Hepatic stellate cell (primary cell): Measurements from ENCODE around the gene TFF2.

Source experiments
- DNase-seq: peaks from one replicate; pipeline ENCODE4 v3.0.0; 2011; ENCODE audit warnings: low spot score

TFF2 gene

GRCh38 chr21:42384156-42384945 is 33.6 kb upstream of the TFF2 start:
- no peak for DNase-seq

DNA sequence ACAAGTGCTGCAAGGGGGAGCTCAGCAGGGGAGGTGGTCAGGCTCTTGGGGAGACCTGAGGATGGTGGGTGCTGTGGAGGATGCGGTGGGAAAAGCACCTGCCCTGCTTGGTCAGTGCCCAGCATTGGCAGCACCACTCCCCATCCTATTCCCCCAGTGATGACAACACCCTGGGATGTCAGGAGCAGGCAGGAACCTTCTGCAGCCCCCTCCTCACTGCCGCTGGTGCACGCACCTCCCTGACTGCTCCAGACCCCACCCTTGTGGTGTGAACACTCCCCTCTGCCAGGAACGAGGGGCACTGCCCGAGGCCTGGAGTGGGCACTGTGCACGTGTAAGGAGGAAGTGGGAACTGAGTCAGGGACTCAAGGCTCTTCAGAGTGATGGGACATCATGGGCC is 32.5 kb upstream of the TFF2 start:
- DNase-seq: no peak

GRCh38 chr21:42382915-42383314 is 32.1 kb upstream of the TFF2 start:
- DNase-seq: no peak

DNA sequence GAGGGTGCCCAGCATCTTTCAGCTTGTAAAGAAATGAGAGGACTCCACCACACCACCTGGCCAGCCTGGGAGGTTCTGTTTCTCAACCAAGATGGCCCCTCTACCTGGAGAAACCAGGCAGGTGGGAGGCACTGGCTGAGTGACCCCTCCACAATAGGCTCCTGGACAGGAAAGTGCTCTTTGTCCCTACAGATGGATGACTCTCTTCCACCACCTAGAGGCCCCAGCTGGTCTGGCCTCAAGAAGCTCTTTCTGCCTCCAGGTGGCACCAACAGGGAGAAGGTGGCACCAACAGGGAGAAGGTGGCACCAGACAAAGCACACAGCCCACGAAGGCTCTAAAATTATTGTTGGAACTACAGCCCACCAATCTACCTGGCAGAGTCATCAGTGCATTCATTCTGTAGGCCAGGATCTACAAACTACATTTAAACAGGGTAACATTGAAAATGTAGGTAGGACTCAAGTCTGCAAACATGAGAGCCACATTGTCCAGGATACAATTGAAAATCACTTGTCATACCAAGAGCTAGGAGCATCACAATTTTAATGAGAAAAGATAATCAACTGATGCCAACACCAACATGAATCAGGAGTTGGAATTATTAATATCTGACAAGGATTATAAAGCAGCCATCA is 30.7 kb upstream of the TFF2 start:
- no peak for DNase-seq

- DNase-seq: no peak
These were observed 28.8 kb upstream of the TFF2 start for GRCh38 chr21:42379426-42380215.

DNA sequence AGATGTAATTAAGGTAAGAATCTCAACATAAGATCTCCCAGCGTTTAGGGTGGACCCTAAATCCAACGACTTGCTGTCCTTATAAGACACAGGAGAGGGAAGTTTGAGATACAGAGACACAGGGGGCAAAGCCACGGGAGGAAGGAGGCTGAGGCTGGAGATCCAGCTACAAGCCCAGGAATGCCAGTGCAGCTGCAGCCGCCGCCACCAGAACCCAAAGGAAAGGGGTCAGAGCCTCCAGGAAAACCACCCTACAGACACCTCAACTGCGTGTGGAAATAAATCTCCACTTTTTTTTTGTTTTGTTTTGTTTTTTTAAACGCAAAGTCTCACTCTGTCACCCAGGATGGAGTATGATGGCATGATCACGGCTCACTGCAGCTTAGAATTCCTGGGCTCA is 27.6 kb upstream of the TFF2 start:
- no peak for DNase-seq

GRCh38 chr21:42377951-42378340 is 27.2 kb upstream of the TFF2 start:
- no peak for DNase-seq

- DNase-seq: no peak
These were observed 26.6 kb upstream of the TFF2 start for GRCh38 chr21:42377211-42377950.

- DNase-seq: no peak
These were observed 25.7 kb upstream of the TFF2 start for GRCh38 chr21:42376338-42376982.

- no peak for DNase-seq
These were observed 25.2 kb upstream of the TFF2 start for GRCh38 chr21:42375966-42376337.

GRCh38 chr21:42375506-42375905 is 24.7 kb upstream of the TFF2 start:
- no peak for DNase-seq

DNA sequence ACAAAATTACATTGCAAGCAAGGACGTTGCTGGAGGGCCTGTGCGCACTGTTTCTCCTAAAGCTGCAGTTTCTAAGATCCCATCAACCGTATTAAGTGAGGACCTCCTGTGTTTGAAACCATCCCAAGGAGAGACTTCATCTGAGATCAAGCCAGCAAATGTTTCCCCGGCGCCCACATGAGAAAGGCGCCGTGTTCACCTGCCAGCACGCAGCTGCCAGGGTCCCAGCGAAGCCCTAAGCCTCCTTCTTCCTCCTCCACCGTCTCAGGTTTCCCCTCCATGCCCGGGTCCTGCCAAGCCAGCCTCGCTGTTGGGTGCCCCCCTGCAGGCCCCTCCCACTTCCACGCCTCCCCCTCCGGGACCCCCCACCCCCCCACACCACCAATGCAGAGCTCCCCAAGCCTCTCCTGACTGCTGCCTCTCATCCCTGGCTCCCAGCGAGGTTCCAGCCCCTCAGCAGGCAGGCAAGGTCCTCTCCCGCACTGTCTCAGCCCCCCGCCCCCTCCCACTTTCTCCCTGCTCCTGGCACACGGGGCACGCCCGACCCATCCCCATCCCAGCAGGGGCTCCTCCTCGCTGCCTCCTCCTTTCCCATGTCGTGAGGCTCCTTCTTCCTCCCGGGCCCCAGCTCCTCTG is 24.2 kb upstream of the TFF2 start:
- no peak for DNase-seq

DNA sequence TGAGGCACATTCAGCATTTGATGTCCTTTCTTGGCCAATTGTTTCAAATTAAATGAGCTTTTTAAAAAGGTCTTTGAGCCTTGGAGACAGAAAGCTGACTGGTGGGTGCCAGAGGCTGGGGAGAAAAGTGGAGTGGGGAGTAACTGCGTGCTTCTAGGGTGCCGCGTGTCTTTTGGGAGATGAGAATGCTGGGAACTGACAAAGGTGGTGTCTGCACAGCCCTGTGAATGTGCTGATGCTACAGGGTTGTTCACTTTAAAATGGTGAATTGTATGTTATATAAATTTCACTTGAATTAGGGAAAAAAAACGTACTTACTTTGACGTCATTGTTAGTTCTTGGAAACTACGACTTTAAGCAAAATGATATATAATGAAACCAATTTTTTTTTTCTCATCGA is 23.7 kb upstream of the TFF2 start:
- DNase-seq: no peak

- no peak for DNase-seq
These were observed 23.2 kb upstream of the TFF2 start for GRCh38 chr21:42373908-42374455.

- DNase-seq: no peak
These were observed 22.6 kb upstream of the TFF2 start for GRCh38 chr21:42373196-42373907.

DNA sequence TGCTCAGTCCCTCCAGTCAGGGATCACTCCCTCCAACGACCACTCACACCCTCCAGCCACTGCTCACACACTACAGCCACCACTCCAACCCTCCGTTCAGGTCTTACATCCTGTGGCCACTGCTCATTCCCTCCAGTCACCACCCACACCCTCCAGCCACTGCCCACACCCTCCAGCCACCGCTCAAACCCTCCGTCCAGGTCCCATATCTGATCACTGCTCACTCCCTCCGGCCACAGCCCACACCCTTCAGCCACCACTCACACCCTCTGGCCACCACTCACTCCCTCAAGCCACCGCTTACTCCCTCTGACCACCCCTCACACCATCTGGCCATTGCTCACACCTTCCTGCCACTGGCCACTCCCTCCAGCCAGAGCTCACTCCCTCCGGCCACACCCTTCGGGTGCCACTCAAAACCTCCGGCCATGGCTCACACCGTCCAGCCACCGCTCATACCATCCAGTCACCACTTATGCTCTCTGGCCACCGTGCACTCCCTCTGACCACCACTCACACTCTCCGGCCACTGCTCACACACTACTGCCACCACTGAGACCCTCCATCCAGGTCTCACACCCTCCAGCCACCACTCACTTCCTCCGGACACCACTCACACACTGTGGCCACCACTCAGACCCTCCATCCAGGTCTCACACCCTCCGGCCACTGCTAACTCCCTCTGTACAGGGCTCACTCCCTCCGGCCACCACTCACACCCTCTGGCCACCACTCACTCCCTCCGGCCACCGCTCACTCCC is 20.3 kb upstream of the TFF2 start:
- no peak for DNase-seq

DNA sequence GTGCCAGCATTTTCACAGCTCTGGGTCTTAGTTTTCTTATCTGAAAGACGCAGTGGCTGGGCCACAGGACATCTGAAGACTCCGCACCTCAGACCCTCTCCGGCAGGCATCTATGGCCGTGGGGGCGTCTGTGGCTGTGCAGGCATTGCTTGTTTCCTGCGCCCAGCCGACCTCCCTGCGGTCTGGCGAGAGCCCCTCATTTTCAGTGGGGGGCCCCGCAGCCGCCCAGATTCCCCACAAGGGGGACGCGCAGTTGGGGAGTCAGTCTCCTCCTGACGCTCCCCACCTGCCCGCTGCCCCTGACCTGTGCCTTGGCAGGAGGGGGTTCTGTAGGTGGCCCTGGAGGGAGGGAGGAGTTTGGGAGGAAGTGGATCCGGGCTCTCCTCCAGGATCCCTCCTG is 19.0 kb upstream of the TFF2 start:
- no peak for DNase-seq

DNA sequence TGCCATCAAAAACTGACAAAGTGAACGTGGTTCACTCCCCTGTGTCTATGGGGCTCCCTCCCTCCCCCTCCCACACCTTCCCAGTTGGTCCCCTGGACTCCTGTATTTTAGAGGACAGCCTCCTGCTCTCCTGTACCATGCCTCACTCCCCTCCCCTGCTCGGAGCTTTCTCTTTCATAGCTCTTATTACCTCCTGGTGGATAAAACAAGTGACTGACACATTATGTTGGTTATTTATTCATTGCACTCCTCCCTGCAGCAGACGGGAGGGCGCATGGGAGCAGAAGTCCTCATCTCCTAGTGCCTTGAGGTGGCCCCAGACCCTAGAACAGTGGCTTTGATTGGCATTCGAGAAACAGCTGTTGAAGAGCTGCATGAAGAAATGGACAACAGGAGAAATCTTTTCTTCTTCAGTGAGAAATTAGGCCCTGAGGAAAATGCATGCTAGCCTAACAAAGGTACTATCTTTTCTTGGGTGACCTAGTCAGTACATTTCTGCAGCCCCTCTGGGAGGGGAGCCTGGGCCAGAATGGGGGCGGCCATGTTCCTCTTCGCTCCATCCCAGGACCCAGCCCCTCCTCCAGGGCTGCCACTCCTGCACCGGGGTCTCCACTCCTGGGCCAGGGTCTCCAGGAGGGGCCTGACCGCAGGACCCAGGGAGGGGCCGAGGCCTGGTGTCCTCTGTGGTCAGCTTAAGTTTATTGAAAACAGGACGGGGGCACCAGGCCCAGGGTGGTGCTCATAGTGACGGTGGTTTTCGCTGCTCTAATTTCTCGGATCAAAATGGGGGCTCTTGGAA is 16.8 kb upstream of the TFF2 start:
- no peak for DNase-seq
